ENCODE data around the gene SARS2. TPM values are rescaled to one million over a fixed set of nuclear protein-coding genes. Genes with fewer than 3 reads are reported as not detected.
"Not testable (repeated sequence)": the region's sequence is repeated elsewhere in the genome, so short reads cannot be mapped to it uniquely, and the experiment has no call there.

Gene SARS2, protein sequence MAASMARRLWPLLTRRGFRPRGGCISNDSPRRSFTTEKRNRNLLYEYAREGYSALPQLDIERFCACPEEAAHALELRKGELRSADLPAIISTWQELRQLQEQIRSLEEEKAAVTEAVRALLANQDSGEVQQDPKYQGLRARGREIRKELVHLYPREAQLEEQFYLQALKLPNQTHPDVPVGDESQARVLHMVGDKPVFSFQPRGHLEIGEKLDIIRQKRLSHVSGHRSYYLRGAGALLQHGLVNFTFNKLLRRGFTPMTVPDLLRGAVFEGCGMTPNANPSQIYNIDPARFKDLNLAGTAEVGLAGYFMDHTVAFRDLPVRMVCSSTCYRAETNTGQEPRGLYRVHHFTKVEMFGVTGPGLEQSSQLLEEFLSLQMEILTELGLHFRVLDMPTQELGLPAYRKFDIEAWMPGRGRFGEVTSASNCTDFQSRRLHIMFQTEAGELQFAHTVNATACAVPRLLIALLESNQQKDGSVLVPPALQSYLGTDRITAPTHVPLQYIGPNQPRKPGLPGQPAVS
- polyA plus RNA-seq (2012; ENCODE audit: missing spikeins) = 18.7 TPM

DNA sequence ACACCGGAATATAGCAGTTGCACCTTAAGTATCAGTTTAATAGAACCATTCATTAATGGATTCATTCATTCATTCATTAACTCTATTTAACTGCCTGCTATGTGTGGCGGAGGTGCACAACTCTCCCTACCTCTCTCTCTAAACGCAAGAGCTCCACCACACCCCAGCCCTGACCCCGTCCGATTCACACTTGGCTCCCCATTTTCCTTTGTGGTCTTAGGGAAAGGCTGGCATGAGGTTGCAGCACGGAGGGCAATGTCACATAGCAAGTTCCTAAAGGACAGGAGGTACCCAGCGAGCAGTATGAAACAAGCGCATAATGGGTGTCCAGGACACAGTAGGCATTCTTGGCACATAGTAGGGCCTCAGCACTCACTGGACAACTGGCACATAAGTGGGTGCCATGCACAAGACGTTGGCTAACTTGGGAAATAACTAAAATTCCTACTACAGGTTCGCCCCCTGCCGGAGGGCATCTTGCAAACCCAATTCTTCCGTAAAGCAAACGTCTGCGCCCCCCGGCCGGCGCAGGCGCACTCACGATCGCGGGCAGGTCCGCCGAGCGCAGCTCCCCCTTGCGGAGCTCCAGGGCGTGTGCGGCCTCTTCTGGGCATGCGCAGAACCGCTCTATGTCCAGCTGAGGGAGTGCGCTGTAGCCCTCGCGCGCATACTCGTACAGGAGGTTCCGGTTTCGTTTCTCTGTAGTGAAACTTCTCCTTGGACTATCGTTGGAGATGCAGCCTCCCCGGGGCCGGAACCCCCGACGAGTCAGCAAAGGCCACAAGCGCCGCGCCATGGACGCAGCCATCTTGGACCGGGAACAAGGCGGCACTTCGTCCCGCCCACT lies at the start of gene SARS2:
TSS of gene SARS2 (minus strand) at position 835 of the 847 bp plus-strand sequence. CDS start at position 808, 27 bp downstream.
- no peak; the same call in 1 of the 2 replicates for TF ChIP-seq POLR2AphosphoS5 (IDR thresholded peaks at IDR 0.05; ENCODE audit: low read depth, low read length)
- peak; percentile 85 for TF ChIP-seq TAF1 (IDR thresholded peaks at IDR 0.05; ENCODE audit: borderline replicate concordance, low read depth, low read length)
- peak; percentile 88; the same call in 1 of the 2 replicates for TF ChIP-seq POLR2A (IDR thresholded peaks at IDR 0.05; ENCODE audit: low read depth, low read length)
- FAIRE-seq (no peak), DNase-seq (ENCODE audit: insufficient read length) (peak; percentile 87)

DNA sequence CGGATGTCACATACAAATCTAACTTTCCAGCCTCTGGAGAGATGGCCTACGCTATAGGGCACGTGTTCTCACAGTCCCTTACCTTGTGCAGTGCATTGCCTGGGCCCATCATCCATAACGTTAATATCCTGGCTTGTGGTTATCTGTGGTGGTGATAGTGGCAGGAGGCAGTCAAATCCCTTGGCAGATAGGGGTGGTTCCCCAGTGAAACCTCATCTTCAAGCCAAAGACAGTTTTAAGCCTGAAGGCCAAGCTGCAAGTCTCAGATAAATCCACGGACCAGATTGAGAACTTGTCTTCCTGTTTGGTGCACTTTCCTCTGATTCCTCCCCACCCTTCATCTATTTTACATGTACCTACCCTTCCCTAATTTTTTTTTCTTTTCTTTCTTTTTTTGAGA lies 49.2 kb upstream of the SARS2 start:
- TF ChIP-seq POLR2AphosphoS5 (IDR thresholded peaks at IDR 0.05; ENCODE audit: low read depth, low read length) = no peak
- TF ChIP-seq TAF1 (IDR thresholded peaks at IDR 0.05; ENCODE audit: borderline replicate concordance, low read depth, low read length) = no peak
- TF ChIP-seq POLR2A (IDR thresholded peaks at IDR 0.05; ENCODE audit: low read depth, low read length) = no peak
- FAIRE-seq (no peak), DNase-seq (ENCODE audit: insufficient read length) (no peak)

DNA sequence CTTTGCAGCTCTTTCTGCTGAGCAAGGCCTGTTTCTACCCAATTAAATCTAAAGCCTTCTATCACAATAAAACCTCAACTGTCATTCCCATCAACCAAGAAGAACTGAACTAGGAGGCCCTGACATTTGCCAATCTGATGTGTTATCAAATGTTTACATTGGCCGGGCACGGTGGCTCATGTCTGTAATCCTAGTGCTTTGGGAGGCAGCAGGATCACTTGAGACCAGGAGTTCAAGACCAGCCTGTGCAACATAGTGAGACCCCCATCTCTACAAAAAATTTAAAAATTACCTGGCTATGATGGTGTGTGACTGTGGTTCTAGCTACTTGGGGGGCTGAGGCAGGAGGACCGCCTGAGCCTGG lies 47.7 kb upstream of the SARS2 start:
- no peak for FAIRE-seq
- no peak for DNase-seq (ENCODE audit: insufficient read length)
- TF ChIP-seq POLR2AphosphoS5 (IDR thresholded peaks at IDR 0.05; ENCODE audit: low read depth, low read length) (no peak), POLR2A (IDR thresholded peaks at IDR 0.05; ENCODE audit: low read depth, low read length) (no peak), TAF1 (IDR thresholded peaks at IDR 0.05; ENCODE audit: borderline replicate concordance, low read depth, low read length) (no peak)

DNA sequence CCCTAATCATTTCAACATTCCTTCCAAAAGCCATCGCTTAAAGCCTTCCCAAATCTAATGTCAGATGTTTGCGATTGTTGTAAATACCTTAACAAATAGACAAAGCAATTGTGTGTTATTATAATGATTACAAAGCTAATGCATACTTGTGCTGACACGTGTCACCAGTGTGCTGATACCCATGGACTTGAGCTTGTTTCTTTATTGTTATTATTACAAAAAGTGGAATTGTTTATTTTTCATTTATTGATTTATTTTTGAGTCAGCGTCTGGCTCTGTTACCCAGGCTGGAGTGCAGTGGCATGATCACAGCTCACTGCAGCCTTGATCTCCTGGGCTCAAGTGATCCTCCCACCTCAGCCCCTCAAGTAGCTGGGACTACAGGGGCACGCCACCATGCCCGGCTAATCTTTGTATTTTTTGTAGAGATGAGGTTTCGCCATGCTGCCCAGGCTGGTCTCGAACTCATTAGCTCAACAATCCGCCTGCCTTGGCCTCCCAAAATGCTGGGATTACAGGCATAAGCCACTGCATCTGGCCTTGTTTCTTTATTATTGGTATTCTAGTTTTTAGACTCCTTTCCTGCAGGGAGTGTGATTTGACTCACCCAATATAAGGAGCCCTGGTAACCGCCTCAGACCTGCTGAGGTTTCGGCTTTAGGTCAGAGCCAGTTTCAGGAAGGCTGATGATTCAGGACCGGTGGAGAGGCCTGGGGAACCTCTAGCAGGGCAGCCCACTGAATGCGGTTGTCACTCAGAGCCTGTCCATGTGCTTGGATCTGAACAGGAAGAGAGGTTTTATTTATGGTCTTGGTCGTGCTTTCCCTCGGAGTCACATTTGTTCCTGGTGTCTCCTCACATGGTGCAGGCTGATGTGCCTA lies 47.1 kb upstream of the SARS2 start:
- peak; percentile 61 for DNase-seq (ENCODE audit: insufficient read length)
- peak; percentile 97 for FAIRE-seq
- TF ChIP-seq TAF1 (IDR thresholded peaks at IDR 0.05; ENCODE audit: borderline replicate concordance, low read depth, low read length) (no peak), POLR2AphosphoS5 (IDR thresholded peaks at IDR 0.05; ENCODE audit: low read depth, low read length) (no peak), POLR2A (IDR thresholded peaks at IDR 0.05; ENCODE audit: low read depth, low read length) (no peak)

DNA sequence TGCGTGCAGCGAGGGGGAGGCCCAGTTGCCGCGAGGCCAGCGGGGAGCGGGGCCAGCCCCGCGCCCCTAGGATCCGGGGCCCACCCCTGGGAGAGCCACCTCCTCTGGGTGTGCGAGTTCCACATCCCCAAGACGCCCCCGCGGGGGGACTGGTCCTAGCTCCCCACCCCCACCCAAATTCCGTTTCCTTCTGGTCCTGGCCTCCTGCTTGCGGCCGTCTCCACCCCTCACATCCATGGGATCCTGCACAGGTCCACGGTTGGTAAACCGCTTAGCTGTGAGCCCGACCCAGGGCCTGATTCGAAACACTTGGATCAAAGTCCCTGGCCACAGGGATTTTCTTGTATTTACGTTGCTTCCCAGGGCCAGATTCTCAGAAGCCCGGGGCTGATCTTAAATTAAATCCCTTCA lies 45.3 kb upstream of the SARS2 start:
- DNase-seq (ENCODE audit: insufficient read length) (no peak), FAIRE-seq (no peak)
- TF ChIP-seq POLR2A (IDR thresholded peaks at IDR 0.05; ENCODE audit: low read depth, low read length) (no peak), POLR2AphosphoS5 (IDR thresholded peaks at IDR 0.05; ENCODE audit: low read depth, low read length) (no peak), TAF1 (IDR thresholded peaks at IDR 0.05; ENCODE audit: borderline replicate concordance, low read depth, low read length) (no peak)

DNA sequence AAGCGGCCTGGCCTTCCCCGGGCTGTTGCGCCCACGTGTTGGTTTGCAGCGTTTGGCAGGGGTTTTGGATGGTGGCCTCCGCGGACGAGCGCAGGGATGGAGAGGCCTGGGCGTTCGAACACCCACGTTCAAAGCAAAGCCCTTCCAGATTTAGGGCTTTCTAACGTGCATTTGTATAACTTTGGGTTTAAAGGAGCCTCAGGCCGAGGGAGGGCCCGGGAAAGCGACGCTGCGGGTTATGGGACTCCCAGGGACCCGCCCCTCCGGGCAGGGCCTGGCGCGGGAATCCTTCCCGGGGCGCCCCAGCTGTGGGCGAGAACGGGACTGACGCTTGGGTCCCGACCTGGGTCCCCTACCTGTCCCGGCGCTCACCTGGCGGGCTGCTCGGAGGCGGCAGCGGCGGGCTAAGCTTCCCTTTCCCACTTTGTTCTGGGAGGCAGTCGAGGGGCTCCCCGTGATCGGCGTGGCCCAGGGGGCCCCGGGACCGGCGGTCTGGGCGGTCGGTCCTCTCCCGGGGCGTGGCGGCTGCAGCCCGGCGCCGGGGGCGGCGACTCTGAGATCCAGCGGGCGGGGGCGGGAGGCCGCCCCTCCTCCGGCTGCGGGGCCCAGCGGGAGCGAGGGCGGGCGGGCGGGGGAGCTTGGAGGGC lies 44.8 kb upstream of the SARS2 start, which contains the start of gene FBXO17:
TSS of gene FBXO17 (minus strand) at position 529 of the 647 bp plus-strand sequence. CDS start 25,423 bp downstream, outside the sequence.
- no peak for FAIRE-seq
- TF ChIP-seq POLR2A (IDR thresholded peaks at IDR 0.05; ENCODE audit: low read depth, low read length) (no peak), TAF1 (IDR thresholded peaks at IDR 0.05; ENCODE audit: borderline replicate concordance, low read depth, low read length) (no peak), POLR2AphosphoS5 (IDR thresholded peaks at IDR 0.05; ENCODE audit: low read depth, low read length) (no peak)
- DNase-seq (ENCODE audit: insufficient read length) = no peak

DNA sequence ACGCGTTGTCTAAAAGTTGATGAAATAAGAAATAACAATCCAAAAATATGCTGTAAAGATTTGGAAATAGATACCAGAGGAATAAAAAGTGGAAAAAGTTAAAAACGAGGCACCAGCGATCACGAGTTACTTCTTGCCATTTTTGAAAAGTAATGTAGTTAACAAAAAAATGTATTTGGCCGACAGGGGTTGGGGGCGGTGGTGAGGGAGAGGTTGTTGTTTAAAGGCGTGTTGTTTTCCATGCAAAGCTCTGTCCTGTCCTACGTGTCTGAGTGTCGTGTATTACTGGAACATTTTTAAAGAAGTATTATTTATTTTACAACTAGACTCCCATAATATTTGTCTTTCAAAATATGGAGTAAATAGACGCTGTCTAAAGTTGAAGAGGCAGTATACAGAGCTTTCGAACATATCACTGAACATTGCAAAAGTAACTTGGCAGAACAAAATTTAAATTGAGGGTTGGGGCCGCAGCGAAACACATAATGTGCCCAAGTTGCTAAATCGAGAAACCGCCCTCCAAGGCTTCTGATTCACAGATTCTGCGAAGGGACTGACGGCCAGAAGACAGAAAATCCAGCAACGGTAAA lies 44.2 kb upstream of the SARS2 start:
- FAIRE-seq = no peak
- no peak for DNase-seq (ENCODE audit: insufficient read length)
- no peak for TF ChIP-seq TAF1 (IDR thresholded peaks at IDR 0.05; ENCODE audit: borderline replicate concordance, low read depth, low read length)
- no peak for TF ChIP-seq POLR2A (IDR thresholded peaks at IDR 0.05; ENCODE audit: low read depth, low read length)
- TF ChIP-seq POLR2AphosphoS5 (IDR thresholded peaks at IDR 0.05; ENCODE audit: low read depth, low read length) = no peak

DNA sequence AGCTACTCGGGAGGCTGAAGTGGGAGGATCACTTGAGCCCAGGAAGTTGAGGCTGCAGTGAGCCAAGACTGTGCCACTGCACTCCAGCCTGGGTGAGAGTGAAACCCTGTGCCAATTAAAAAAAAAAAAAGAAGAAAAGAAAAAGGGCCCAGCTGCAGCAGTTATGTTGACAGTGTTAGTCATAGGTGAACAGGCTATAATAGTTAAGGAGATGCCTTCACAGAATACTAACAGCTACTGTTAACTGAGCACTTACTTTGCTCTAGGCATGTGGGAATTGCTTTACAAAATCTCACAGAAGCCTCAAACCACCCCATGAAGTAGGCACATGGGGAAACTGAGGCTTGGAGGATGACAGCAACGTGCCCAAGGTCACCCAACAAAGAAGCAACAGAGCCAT lies 41.1 kb upstream of the SARS2 start:
- no peak for FAIRE-seq
- TF ChIP-seq POLR2AphosphoS5 (IDR thresholded peaks at IDR 0.05; ENCODE audit: low read depth, low read length) (no peak), TAF1 (IDR thresholded peaks at IDR 0.05; ENCODE audit: borderline replicate concordance, low read depth, low read length) (no peak), POLR2A (IDR thresholded peaks at IDR 0.05; ENCODE audit: low read depth, low read length) (no peak)
- no peak for DNase-seq (ENCODE audit: insufficient read length)

DNA sequence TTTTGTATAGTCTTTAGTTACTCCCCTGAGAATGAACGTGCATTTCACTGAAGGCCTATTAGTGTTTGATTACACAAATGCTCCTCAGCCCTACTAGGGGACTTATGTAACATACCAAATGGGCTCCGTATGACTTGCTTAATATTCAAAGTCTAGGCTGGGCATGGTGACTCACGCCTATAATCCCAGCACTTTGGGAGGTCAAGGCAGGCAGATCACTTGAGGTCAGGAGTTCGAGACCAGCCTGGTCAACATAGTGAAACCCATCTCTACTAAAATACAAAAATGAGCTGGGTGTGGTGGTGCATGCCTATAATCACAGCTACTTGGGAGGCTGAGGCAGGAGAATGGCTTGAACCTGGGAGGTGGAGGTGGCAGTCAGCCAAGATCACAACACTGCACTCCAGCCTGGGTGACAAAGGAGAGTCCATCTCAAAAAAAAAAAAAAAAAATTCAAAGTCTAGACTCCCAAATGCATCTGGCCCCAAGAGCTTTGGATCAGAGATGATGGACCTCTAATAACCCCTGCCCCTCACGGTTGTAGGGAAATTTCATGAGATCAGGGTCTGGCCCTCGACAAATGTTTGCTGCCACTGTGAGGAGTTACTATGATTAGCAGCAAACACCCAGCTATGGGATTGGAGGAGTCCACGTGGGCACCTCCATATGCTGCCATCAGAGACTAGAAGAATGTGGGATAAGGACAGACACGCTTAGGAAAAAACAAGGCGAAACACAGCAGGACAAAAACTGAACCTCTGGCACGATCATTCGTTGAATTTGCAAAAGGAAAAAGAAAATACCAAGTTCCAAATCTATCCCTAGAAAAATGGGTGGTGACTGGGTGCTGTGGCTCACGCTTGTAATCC lies 40.3 kb upstream of the SARS2 start:
- no peak for DNase-seq (ENCODE audit: insufficient read length)
- TF ChIP-seq TAF1 (IDR thresholded peaks at IDR 0.05; ENCODE audit: borderline replicate concordance, low read depth, low read length) (no peak), POLR2AphosphoS5 (IDR thresholded peaks at IDR 0.05; ENCODE audit: low read depth, low read length) (no peak), POLR2A (IDR thresholded peaks at IDR 0.05; ENCODE audit: low read depth, low read length) (no peak)
- no peak for FAIRE-seq

DNA sequence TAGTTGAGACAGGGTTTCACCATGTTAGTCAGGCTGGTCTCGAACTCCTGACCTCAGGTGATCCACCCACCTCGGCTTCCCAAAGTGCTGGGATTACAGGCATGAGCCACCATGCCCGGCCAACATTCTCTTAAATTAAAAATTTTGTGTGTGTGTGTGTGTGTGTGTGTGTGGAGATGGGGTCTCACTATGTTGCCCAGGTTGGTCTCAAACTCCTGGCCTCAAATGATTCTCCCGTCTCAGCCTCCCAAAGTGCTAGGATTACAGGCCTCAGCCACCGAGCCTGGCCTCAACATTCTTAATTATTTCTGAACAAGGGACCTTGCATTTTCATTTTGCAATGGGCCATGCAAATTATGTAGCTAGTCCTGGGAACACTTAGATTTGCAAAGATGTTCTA lies 35.6 kb upstream of the SARS2 start:
- not testable (repeated sequence) for FAIRE-seq; DNase-seq (ENCODE audit: insufficient read length)
